Measurements from ENCODE around the gene ZFHX2.

GRCh38 chr14:23522643-23523198 is 28.8 kb downstream of the ZFHX2 start:
- TF ChIP-seq POLR2AphosphoS5 (IDR thresholded peaks at IDR 0.05; ENCODE audit: low read depth, low read length) (no peak), EZH2phosphoT487 (IDR thresholded peaks at IDR 0.05; ENCODE audit: borderline replicate concordance, low read depth) (no peak), NRF1 (IDR thresholded peaks at IDR 0.05; ENCODE audit: low read depth, low read length) (no peak), CTCF (IDR thresholded peaks at IDR 0.05) (no peak)

Measured in SK-N-SH (cell line).